ENCODE measurements around the gene LILRA6. TPM values are rescaled to one million over a fixed set of nuclear protein-coding genes. Genes with fewer than 3 reads are reported as not detected.
A peak's percentile ranks its signal among the peaks of the same experiment; 100 is the strongest.
"Not testable (repeated sequence)": the region's sequence is repeated elsewhere in the genome, so short reads cannot be mapped to it uniquely, and the experiment has no call there.

Gene LILRA6
- total RNA-seq, 1 donor from 2014 or later = 1.4 TPM

- peak; percentile 24 for DNase-seq
Observed at GRCh38 chr19:54231077-54231931, 11.3 kb downstream of the LILRA6 start.

- DNase-seq = no peak
Observed at GRCh38 chr19:54230031-54230430, 12.6 kb downstream of the LILRA6 start.

- no peak for DNase-seq
Observed at GRCh38 chr19:54229146-54229545, 13.4 kb downstream of the LILRA6 start.

- not testable (repeated sequence) for DNase-seq
Observed at GRCh38 chr19:54224619-54225018, 18.0 kb downstream of the LILRA6 start.

GRCh38 chr19:54223937-54224281 lies 18.7 kb downstream of the LILRA6 start:
- DNase-seq = not testable (repeated sequence)

- DNase-seq = not testable (repeated sequence)
Observed at GRCh38 chr19:54223277-54223936, 19.2 kb downstream of the LILRA6 start.

GRCh38 chr19:54222474-54223276 lies 19.9 kb downstream of the LILRA6 start, which contains the start of gene LILRB3:
LILRB3 (minus strand) TSS chr19:54223007; CDS start chr19:54222976, 31 bp downstream.
- not testable (repeated sequence) for DNase-seq

- not testable (repeated sequence) for DNase-seq
Observed at GRCh38 chr19:54221947-54222346, 20.6 kb downstream of the LILRA6 start.

- DNase-seq = not testable (repeated sequence)
Observed at GRCh38 chr19:54219702-54220101, 22.9 kb downstream of the LILRA6 start.

- no peak for DNase-seq
Observed at GRCh38 chr19:54218960-54219661, 23.5 kb downstream of the LILRA6 start.

GRCh38 chr19:54218259-54218658 lies 24.3 kb downstream of the LILRA6 start:
- DNase-seq = no peak

GRCh38 chr19:54217517-54218247 lies 24.9 kb downstream of the LILRA6 start:
- not testable (repeated sequence) for DNase-seq

GRCh38 chr19:54216869-54217268 lies 25.7 kb downstream of the LILRA6 start:
- no peak for DNase-seq

- DNase-seq = not testable (repeated sequence)
Observed at GRCh38 chr19:54214734-54215133, 27.9 kb downstream of the LILRA6 start.

GRCh38 chr19:54214217-54214616 lies 28.4 kb downstream of the LILRA6 start:
- DNase-seq = not testable (repeated sequence)

GRCh38 chr19:54211235-54211634 lies 31.4 kb downstream of the LILRA6 start:
- no peak for DNase-seq

GRCh38 chr19:54209811-54210494 lies 32.6 kb downstream of the LILRA6 start:
- DNase-seq = peak; percentile 20

- DNase-seq = no peak
Observed at GRCh38 chr19:54209058-54209810, 33.4 kb downstream of the LILRA6 start.

- no peak for DNase-seq
Observed at GRCh38 chr19:54208784-54209057, 33.9 kb downstream of the LILRA6 start.

Measured in skin of body (tissue), 2 donors.